Suppressor macrophage treated with lipopolysaccharide for 1 hour (primary cell): ENCODE results near the gene FOXL3.
"Not testable (repeated sequence)": the region's sequence is repeated elsewhere in the genome, so short reads cannot be mapped to it uniquely, and the experiment has no call there.

Source experiments
- DNase-seq, 3 donors: peaks; one replicate each; pipeline ENCODE4 v3.0.0-alpha.2; 2020 to 2022

The FOXL3 gene

GRCh38 chr7:292226-292625 lies 2.3 kb downstream of the FOXL3 start:
- no peak for DNase-seq

GRCh38 chr7:292826-293225 lies 2.9 kb downstream of the FOXL3 start:
- no peak for DNase-seq

GRCh38 chr7:293681-294439 lies 3.9 kb downstream of the FOXL3 start:
- DNase-seq = no peak

- DNase-seq = no peak
Measured at GRCh38 chr7:294440-295154, 4.6 kb downstream of the FOXL3 start.

GRCh38 chr7:295155-296154 lies 5.5 kb downstream of the FOXL3 start:
- no peak for DNase-seq

- no peak for DNase-seq
Measured at GRCh38 chr7:296373-296945, 6.5 kb downstream of the FOXL3 start.

GRCh38 chr7:297141-297540 lies 7.2 kb downstream of the FOXL3 start:
- not testable (repeated sequence) for DNase-seq

GRCh38 chr7:297611-298374 lies 7.8 kb downstream of the FOXL3 start:
- no peak for DNase-seq

- DNase-seq = no peak
Measured at GRCh38 chr7:298375-298702, 8.4 kb downstream of the FOXL3 start.

GRCh38 chr7:298743-299142 lies 8.8 kb downstream of the FOXL3 start:
- DNase-seq = no peak

GRCh38 chr7:299169-299568 lies 9.2 kb downstream of the FOXL3 start:
- no peak for DNase-seq

- no peak for DNase-seq
Measured at GRCh38 chr7:299628-300027, 9.7 kb downstream of the FOXL3 start.

GRCh38 chr7:300048-300447 lies 10.1 kb downstream of the FOXL3 start:
- no peak for DNase-seq

GRCh38 chr7:300546-301290 lies 10.7 kb downstream of the FOXL3 start:
- DNase-seq = no peak

- DNase-seq = no peak
Measured at GRCh38 chr7:301291-302053, 11.5 kb downstream of the FOXL3 start.

- no peak for DNase-seq
Measured at GRCh38 chr7:302054-302992, 12.4 kb downstream of the FOXL3 start.

- DNase-seq = no peak
Measured at GRCh38 chr7:303425-303824, 13.5 kb downstream of the FOXL3 start.

GRCh38 chr7:303884-304573 lies 14.1 kb downstream of the FOXL3 start:
- DNase-seq = no peak
